GM13976 (cell line): ENCODE measurements around the gene PRKG1.

Experiments used
- DNase-seq: peaks from one replicate; pipeline ENCODE4 v3.0.0; 2012; ENCODE audit warnings: low spot score
- CTCF ChIP-seq: IDR thresholded peaks from 2 replicates; pipeline ENCODE4 v1.5.1; 2012; ENCODE audit warnings: borderline replicate concordance, mild to moderate bottlenecking; ENCODE audit not compliant: insufficient read depth; ENCODE audit errors: extremely low read depth, missing control alignments, control extremely low read depth
- in situ Hi-C: fragments of 300-500 bp; cut with MboI; formaldehyde crosslinking; loops from one replicate; pipeline ENCODE4 v1.12.0; 2022; ENCODE audit warnings: low sequenced_read_pairs, mixed read lengths, inconsistent platforms; ENCODE audit not compliant: unreplicated experiment

The PRKG1 gene

GRCh38 chr10:52099026-52099600, 1024.8 kb downstream of the PRKG1 start:
- no peak for TF ChIP-seq CTCF
- in situ Hi-C loops: no loop called here
- no peak for DNase-seq

- no peak for TF ChIP-seq CTCF
- in situ Hi-C loops: no loop called here
- no peak for DNase-seq
Measured at GRCh38 chr10:52100011-52100547, 1025.8 kb downstream of the PRKG1 start.

GRCh38 chr10:52105301-52105700, 1031.0 kb downstream of the PRKG1 start:
- no peak for TF ChIP-seq CTCF
- in situ Hi-C loops: no loop called here
- no peak for DNase-seq

- in situ Hi-C loops: no loop called here
- DNase-seq: no peak
- TF ChIP-seq CTCF: no peak
Measured at GRCh38 chr10:52106011-52106410, 1031.7 kb downstream of the PRKG1 start.

GRCh38 chr10:52106899-52107298, 1032.6 kb downstream of the PRKG1 start:
- no peak for TF ChIP-seq CTCF
- no peak for DNase-seq
- in situ Hi-C loops: no loop called here

GRCh38 chr10:52108236-52108635, 1033.9 kb downstream of the PRKG1 start:
- in situ Hi-C loops: no loop called here
- DNase-seq: no peak

More at GRCh38 chr10:52108236-52108635, 1033.9 kb downstream of the PRKG1 start:
- TF ChIP-seq CTCF: no peak
